SK-N-MC (cell line): ENCODE data around the gene TMPRSS4.

ENCODE experiments used
- EZH2 ChIP-seq: fragments of 200-600 bp; sonication (generic); IDR thresholded peaks from one replicate; pipeline ENCODE4 v1.6.1; 2017; ENCODE audit warnings: antibody characterized with exemption
- FOXP2 ChIP-seq: optimal IDR thresholded peaks from 2 replicates; pipeline ENCODE3; 2011; ENCODE audit warnings: mild to moderate bottlenecking, moderate library complexity; ENCODE audit not compliant: insufficient read depth; ENCODE audit errors: extremely low read length, control extremely low read depth
- POLR2AphosphoS5 ChIP-seq: IDR thresholded peaks from 2 replicates; pipeline ENCODE4 v1.6.1; 2012; ENCODE audit warnings: mild to moderate bottlenecking, low read depth, low read length, borderline replicate concordance

GRCh38 chr11:118120793-118121192 is 43.9 kb downstream of the TMPRSS4 start:
- TF ChIP-seq POLR2AphosphoS5 (no peak), EZH2 (no peak), FOXP2 (no peak)
